MM.1S (cell line): Measurements from ENCODE around the gene NUB1.

Source experiments
- EZH2 ChIP-seq: fragments of 300-600 bp; sonication (generic); optimal IDR thresholded peaks from 2 replicates; pipeline ENCODE3; 2017; ENCODE audit warnings: low read depth, mild to moderate bottlenecking, antibody characterized with exemption, low read length, mixed read lengths
- EZH2phosphoT487 ChIP-seq: fragments of 300-600 bp; sonication (generic); IDR thresholded peaks from 2 replicates; pipeline ENCODE4 v1.6.1; 2018; ENCODE audit warnings: antibody characterized with exemption, low read length
- TF ChIP-seq, protein P1 (sequence below): fragments of 300-600 bp; sonication (generic); IDR thresholded peaks from 2 replicates; pipeline ENCODE4 v1.5.1; 2016; ENCODE audit warnings: antibody characterized with exemption, low read length, mixed read lengths

DNA sequence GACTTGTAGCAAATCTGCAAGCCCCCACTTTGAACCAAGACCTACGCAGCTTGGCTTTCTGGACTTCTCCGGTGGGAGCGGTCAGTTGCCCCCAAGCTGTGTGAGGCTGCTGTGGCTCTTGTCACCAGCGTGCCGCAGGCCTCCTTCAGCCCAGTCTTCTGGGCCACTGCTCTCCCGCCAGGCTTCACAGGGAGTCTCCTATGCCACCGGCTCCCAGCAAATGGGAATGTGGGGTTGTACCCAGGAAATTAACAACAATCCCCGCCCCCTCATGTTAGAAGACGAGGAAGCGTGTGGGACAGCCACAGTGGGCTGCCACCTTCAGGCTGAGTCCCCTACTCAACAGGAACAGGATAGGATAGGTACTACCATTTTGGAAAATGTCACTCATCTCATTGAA lies 64.0 kb downstream of the NUB1 start:
- TF ChIP-seq, protein P1, sequence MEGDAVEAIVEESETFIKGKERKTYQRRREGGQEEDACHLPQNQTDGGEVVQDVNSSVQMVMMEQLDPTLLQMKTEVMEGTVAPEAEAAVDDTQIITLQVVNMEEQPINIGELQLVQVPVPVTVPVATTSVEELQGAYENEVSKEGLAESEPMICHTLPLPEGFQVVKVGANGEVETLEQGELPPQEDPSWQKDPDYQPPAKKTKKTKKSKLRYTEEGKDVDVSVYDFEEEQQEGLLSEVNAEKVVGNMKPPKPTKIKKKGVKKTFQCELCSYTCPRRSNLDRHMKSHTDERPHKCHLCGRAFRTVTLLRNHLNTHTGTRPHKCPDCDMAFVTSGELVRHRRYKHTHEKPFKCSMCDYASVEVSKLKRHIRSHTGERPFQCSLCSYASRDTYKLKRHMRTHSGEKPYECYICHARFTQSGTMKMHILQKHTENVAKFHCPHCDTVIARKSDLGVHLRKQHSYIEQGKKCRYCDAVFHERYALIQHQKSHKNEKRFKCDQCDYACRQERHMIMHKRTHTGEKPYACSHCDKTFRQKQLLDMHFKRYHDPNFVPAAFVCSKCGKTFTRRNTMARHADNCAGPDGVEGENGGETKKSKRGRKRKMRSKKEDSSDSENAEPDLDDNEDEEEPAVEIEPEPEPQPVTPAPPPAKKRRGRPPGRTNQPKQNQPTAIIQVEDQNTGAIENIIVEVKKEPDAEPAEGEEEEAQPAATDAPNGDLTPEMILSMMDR = no peak
- no peak for TF ChIP-seq EZH2phosphoT487
- TF ChIP-seq EZH2 = no peak
